Liver (tissue), 9 donors: ENCODE measurements around the gene GRID1. TPM values are rescaled to one million over a fixed set of nuclear protein-coding genes. Genes with fewer than 3 reads are reported as not detected.

ENCODE experiments used
- DNase-seq: peaks from one replicate; pipeline ENCODE4 v3.0.0-alpha.2; 2017; ENCODE audit warnings: low spot score
- H3K27ac ChIP-seq, 2 donors: one replicate each; pipeline ENCODE4 v1.7.0; 2013; ENCODE audit warnings: inconsistent platforms in 2 of 2, low read length in 2 of 2, control low read depth in 1 of 2, low read depth in 1 of 2, mild to moderate bottlenecking in 1 of 2
- H3K27me3 ChIP-seq, 4 donors: one replicate each; pipeline versions ENCODE4 v1.6.1 to v1.7.0; 2013; ENCODE audit warnings: low read length in 3 of 4, inconsistent platforms in 1 of 4, mild to moderate bottlenecking in 1 of 4, moderate library complexity in 1 of 4; ENCODE audit not compliant: control insufficient read depth in 4 of 4, insufficient read depth in 4 of 4
- H3K36me3 ChIP-seq, 4 donors: one replicate each; pipeline versions ENCODE4 v1.6.1 to v1.7.0; 2013; ENCODE audit warnings: low read length in 3 of 4, mild to moderate bottlenecking in 3 of 4, low read depth in 1 of 4, moderate library complexity in 1 of 4; ENCODE audit not compliant: control insufficient read depth in 4 of 4, insufficient read depth in 3 of 4
- H3K4me1 ChIP-seq, 4 donors: one replicate each; pipeline versions ENCODE4 v1.6.1 to v1.7.0; 2013; ENCODE audit warnings: low read length in 3 of 4, mild to moderate bottlenecking in 3 of 4, moderate library complexity in 1 of 4; ENCODE audit not compliant: control insufficient read depth in 4 of 4, insufficient read depth in 4 of 4
- H3K4me3 ChIP-seq, 3 donors: one replicate each; pipeline versions ENCODE4 v1.6.1 to v1.7.0; 2013; ENCODE audit warnings: low read length in 3 of 3, control low read depth in 1 of 3, low read depth in 1 of 3, mild to moderate bottlenecking in 1 of 3
- H3K9ac ChIP-seq, 2 donors: one replicate each; pipeline ENCODE4 v1.7.0; 2013; ENCODE audit warnings: low read length in 2 of 2, mild to moderate bottlenecking in 2 of 2, moderate library complexity in 2 of 2, control low read depth in 1 of 2, low read depth in 1 of 2
- H3K9me3 ChIP-seq, 4 donors: one replicate each; pipeline versions ENCODE4 v1.6.1 to v1.7.0; 2013; ENCODE audit warnings: low read length in 3 of 4; ENCODE audit not compliant: control insufficient read depth in 4 of 4
- EGR1 ChIP-seq, 2 donors: IDR thresholded peaks; 2 replicates each; pipeline ENCODE4 v1.6.1; 2016 to 2018; ENCODE audit warnings: antibody characterized with exemption in 2 of 2, low read depth in 2 of 2
- FOXA1 ChIP-seq: IDR thresholded peaks from 2 replicates; pipeline ENCODE4 v1.6.1; 2016; ENCODE audit warnings: antibody characterized with exemption
- GABPA ChIP-seq, 2 donors: IDR thresholded peaks in 1 of 2; conservative IDR thresholded peaks in 1 of 2; 2 replicates each; pipeline ENCODE4 v1.6.1; 2016; ENCODE audit warnings: antibody characterized with exemption in 2 of 2, mild to moderate bottlenecking in 1 of 2, moderate library complexity in 1 of 2
- HNF4A ChIP-seq, 2 donors: conservative IDR thresholded peaks; 2 replicates each; pipeline ENCODE4 v1.6.1; 2016; ENCODE audit warnings: antibody characterized with exemption in 2 of 2, mild to moderate bottlenecking in 2 of 2
- HNF4G ChIP-seq: IDR thresholded peaks from 2 replicates; pipeline ENCODE4 v1.6.1; 2016; ENCODE audit warnings: antibody characterized with exemption
- JUND ChIP-seq, 2 donors: IDR thresholded peaks; 2 replicates each; pipeline ENCODE4 v1.6.1; 2016; ENCODE audit warnings: antibody characterized with exemption in 2 of 2
- RAD21 ChIP-seq, 2 donors: IDR thresholded peaks; 2 replicates each; pipeline ENCODE4 v1.6.1; 2016; ENCODE audit warnings: antibody characterized with exemption in 2 of 2, mild to moderate bottlenecking in 2 of 2
- RXRA ChIP-seq, 2 donors: IDR thresholded peaks; 2 replicates each; pipeline ENCODE4 v1.6.1; 2017 to 2018; ENCODE audit warnings: antibody characterized with exemption in 2 of 2, mild to moderate bottlenecking in 1 of 2
- SP1 ChIP-seq: IDR thresholded peaks from 2 replicates; pipeline ENCODE4 v1.6.1; 2018; ENCODE audit warnings: antibody characterized with exemption, mild to moderate bottlenecking
- TAF1 ChIP-seq: conservative IDR thresholded peaks from 2 replicates; pipeline ENCODE4 v1.6.1; 2016; ENCODE audit warnings: antibody characterized with exemption, mild to moderate bottlenecking
- WGBS: extraction: QIAGEN DNeasy Blood & Tissue Kit; methylation state at CpG from one replicate; pipeline ENCODE4 v1.1.7; 2013; 5-methylcytosine and 5-hydroxymethylcytosine counted together
- polyA plus RNA-seq, 2 donors: library from polyadenylated mRNA; stranded (reverse) in 1 of 2; unstranded in 1 of 2; fragments of 200-250 nt in 1 of 2; fragments of >200 nt in 1 of 2; fragmentation: Nextera tagmentation in 1 of 2; extraction: Ambion mirVana in 1 of 2; gene quantifications; one replicate each; pipeline versions ENCODE4 v1.2.1 to v1.2.3, GENCODE V29; 2013 to 2015
- total RNA-seq, 2 donors: library from RNA; depleted of rRNA; stranded (reverse); fragments of >200 nt; gene quantifications; one replicate each; pipeline ENCODE4 v1.2.3, GENCODE V29; 2014
- TF ChIP-seq, protein P1 (sequence below): IDR thresholded peaks from 2 replicates; pipeline ENCODE4 v1.6.1; 2016; ENCODE audit warnings: antibody characterized with exemption
- TF ChIP-seq, protein P2 (sequence below): IDR thresholded peaks from 2 replicates; pipeline ENCODE4 v1.6.1; 2016; ENCODE audit warnings: antibody characterized with exemption
- TF ChIP-seq, protein P3 (sequence below): fragments of 150-350 bp; IDR thresholded peaks from 2 replicates; pipeline ENCODE4 v1.5.1; 2017; ENCODE audit warnings: improper control_type of control experiment, low read depth, low read length; ENCODE audit not compliant: missing input control
- TF ChIP-seq, protein P4 (sequence below): IDR thresholded peaks from 2 replicates; pipeline ENCODE4 v1.6.1; 2016; ENCODE audit warnings: antibody characterized with exemption
- donor health status: healthy.
- donor health status: healthy.
- donor health status: healthy.
- donor health status: healthy.
- donor health status: healthy.

Gene GRID1
- total and polyA plus RNA-seq, 4 donors, result 0.09 to 0.17 (median 0.14) TPM; not detected in 1

DNA sequence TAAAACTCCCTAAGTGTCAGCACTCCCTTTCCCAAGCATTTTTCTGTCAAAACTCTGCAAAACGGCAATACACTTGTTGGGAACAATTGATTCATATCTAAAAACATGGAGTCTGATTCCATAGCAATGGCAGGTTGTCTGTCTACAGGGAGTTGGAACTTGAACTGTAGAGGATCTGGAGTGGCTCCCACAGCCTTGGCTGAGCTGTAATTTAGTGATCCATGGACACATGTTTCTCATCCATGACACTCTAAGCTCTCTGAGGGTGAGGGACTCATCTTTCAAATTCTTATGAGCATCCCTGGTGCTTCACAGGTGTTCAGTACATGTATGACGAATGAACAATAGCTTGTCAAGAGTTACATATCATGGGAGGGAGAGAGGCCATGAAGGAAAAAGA, 466.1 kb downstream of the GRID1 start:
- Histone ChIP-seq H3K27me3 (no peaks in the 10 kb centered on the region), H3K4me1 (no peaks in the 10 kb centered on the region), H3K36me3 (no peaks in the 10 kb centered on the region), H3K9me3 (no peaks in the 10 kb centered on the region), H3K9ac (no peak overlapping the region), H3K4me3 (no peak overlapping the region), H3K27ac (no peak overlapping the region)
- no peak for TF ChIP-seq SP1
- no peak for TF ChIP-seq EGR1 (IDR thresholded peaks at IDR 0.05; ENCODE audit: low read depth in 2 of 2)
- no peak for TF ChIP-seq RXRA (IDR thresholded peaks at IDR 0.05)
- TF ChIP-seq, protein P1, sequence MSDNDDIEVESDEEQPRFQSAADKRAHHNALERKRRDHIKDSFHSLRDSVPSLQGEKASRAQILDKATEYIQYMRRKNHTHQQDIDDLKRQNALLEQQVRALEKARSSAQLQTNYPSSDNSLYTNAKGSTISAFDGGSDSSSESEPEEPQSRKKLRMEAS, result no peak
- TF ChIP-seq, protein P2, sequence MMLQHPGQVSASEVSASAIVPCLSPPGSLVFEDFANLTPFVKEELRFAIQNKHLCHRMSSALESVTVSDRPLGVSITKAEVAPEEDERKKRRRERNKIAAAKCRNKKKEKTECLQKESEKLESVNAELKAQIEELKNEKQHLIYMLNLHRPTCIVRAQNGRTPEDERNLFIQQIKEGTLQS, result no peak
- no peak for TF ChIP-seq FOXA1
- TF ChIP-seq, protein P3, sequence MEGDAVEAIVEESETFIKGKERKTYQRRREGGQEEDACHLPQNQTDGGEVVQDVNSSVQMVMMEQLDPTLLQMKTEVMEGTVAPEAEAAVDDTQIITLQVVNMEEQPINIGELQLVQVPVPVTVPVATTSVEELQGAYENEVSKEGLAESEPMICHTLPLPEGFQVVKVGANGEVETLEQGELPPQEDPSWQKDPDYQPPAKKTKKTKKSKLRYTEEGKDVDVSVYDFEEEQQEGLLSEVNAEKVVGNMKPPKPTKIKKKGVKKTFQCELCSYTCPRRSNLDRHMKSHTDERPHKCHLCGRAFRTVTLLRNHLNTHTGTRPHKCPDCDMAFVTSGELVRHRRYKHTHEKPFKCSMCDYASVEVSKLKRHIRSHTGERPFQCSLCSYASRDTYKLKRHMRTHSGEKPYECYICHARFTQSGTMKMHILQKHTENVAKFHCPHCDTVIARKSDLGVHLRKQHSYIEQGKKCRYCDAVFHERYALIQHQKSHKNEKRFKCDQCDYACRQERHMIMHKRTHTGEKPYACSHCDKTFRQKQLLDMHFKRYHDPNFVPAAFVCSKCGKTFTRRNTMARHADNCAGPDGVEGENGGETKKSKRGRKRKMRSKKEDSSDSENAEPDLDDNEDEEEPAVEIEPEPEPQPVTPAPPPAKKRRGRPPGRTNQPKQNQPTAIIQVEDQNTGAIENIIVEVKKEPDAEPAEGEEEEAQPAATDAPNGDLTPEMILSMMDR, result no peak
- no peak for TF ChIP-seq RAD21 (IDR thresholded peaks at IDR 0.05)
- no peak for DNase-seq
- WGBS, result 78% methylated on average over 2 of the region's 2 CpGs

DNA sequence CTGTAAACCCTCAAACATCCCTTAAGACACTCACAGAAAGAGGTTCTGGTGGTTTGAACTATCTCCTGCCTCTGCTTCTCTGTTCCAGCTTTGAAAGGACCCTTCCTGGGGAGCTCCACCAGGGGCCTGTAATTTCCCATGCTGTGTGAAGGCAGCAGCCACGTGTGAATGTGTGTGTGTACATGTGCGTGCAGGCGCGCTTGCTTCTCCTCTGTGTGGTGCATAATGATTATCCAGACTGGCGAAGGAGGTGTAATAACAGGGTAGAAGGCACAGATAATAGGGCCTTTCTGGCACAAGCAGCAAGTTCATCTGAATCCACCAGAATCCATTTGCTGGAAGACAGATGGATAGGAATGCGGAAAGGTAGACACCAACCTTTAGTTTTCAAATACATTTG, 466.5 kb downstream of the GRID1 start:
- no peak for DNase-seq
- H3K9me3 ChIP-seq, result no peaks in the 10 kb centered on the region
- H3K4me3 ChIP-seq, result no peak overlapping the region
- no peaks in the 10 kb centered on the region for H3K4me1 ChIP-seq
- H3K36me3 ChIP-seq, result no peaks in the 10 kb centered on the region
- 91% methylated on average over 6 of the region's 6 CpGs for WGBS
- no peak overlapping the region for H3K27ac ChIP-seq
- TF ChIP-seq, protein P4, sequence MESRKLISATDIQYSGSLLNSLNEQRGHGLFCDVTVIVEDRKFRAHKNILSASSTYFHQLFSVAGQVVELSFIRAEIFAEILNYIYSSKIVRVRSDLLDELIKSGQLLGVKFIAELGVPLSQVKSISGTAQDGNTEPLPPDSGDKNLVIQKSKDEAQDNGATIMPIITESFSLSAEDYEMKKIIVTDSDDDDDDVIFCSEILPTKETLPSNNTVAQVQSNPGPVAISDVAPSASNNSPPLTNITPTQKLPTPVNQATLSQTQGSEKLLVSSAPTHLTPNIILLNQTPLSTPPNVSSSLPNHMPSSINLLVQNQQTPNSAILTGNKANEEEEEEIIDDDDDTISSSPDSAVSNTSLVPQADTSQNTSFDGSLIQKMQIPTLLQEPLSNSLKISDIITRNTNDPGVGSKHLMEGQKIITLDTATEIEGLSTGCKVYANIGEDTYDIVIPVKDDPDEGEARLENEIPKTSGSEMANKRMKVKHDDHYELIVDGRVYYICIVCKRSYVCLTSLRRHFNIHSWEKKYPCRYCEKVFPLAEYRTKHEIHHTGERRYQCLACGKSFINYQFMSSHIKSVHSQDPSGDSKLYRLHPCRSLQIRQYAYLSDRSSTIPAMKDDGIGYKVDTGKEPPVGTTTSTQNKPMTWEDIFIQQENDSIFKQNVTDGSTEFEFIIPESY, result no peak
- no peak for TF ChIP-seq RAD21 (IDR thresholded peaks at IDR 0.05)
- no peak for TF ChIP-seq HNF4G
- TF ChIP-seq FOXA1, result no peak
- TF ChIP-seq GABPA (IDR thresholded peaks at IDR 0.05 in 1 of 2, conservative IDR thresholded peaks at IDR 0.05 in 1 of 2), result no peak
- TF ChIP-seq, protein P3, result no peak
- TF ChIP-seq TAF1, result no peak
- TF ChIP-seq RXRA (IDR thresholded peaks at IDR 0.05), result no peak
- TF ChIP-seq HNF4A (conservative IDR thresholded peaks at IDR 0.05), result no peak
- no peak for TF ChIP-seq JUND (IDR thresholded peaks at IDR 0.05)
- H3K9ac ChIP-seq, result no peak overlapping the region
- H3K27me3 ChIP-seq, result no peaks in the 10 kb centered on the region
